Hepatocyte (in vitro differentiated cells): Measurements from ENCODE around the gene EIPR1.

Experiments
- EZH2 ChIP-seq: fragments of 200-600 bp; sonication (generic); IDR thresholded peaks from 2 replicates; pipeline ENCODE4 v1.6.1; 2016; ENCODE audit warnings: antibody characterized with exemption, mild to moderate bottlenecking, borderline replicate concordance
- EZH2phosphoT487 ChIP-seq: fragments of 200-600 bp; sonication (generic); IDR thresholded peaks from one replicate; pipeline ENCODE4 v1.6.1; 2018; ENCODE audit warnings: antibody characterized with exemption, mild to moderate bottlenecking, low read depth, moderate library complexity; ENCODE audit not compliant: unreplicated experiment, severe bottlenecking
- TF ChIP-seq, protein P1 (sequence below): fragments of 200-600 bp; sonication (generic); IDR thresholded peaks from 2 replicates; pipeline ENCODE4 v1.5.1; 2016; ENCODE audit warnings: antibody characterized with exemption, mild to moderate bottlenecking; ENCODE audit not compliant: poor library complexity

DNA sequence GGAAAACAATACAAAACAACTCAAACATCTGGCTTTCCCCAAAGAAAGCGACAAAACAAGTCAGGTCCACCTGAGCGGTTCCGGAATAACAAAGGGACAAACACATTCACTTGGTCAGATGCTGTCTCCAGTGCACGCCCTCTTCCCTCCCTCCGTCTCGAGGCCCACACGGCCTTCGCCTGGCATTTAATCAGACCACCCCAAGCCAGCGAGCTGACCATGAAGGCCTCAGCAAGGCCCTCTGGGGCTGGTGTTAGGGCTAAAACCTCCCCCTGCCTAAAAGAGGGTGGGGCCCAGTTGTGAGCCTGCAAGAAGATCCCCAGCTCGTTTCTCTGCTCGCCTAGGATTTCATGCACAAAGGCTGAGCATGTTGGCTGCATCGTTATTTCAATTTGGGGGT, 180.3 kb downstream of the EIPR1 start:
- TF ChIP-seq, protein P1, sequence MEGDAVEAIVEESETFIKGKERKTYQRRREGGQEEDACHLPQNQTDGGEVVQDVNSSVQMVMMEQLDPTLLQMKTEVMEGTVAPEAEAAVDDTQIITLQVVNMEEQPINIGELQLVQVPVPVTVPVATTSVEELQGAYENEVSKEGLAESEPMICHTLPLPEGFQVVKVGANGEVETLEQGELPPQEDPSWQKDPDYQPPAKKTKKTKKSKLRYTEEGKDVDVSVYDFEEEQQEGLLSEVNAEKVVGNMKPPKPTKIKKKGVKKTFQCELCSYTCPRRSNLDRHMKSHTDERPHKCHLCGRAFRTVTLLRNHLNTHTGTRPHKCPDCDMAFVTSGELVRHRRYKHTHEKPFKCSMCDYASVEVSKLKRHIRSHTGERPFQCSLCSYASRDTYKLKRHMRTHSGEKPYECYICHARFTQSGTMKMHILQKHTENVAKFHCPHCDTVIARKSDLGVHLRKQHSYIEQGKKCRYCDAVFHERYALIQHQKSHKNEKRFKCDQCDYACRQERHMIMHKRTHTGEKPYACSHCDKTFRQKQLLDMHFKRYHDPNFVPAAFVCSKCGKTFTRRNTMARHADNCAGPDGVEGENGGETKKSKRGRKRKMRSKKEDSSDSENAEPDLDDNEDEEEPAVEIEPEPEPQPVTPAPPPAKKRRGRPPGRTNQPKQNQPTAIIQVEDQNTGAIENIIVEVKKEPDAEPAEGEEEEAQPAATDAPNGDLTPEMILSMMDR, result no peak
- TF ChIP-seq EZH2, result no peak
- no peak for TF ChIP-seq EZH2phosphoT487
